Hypothalamus (tissue), 51 donors: ENCODE data around the gene RPL10.
A peak's percentile ranks its signal among the peaks of the same experiment; 100 is the strongest.

ENCODE experiments used
- DNase-seq, 51 donors: peaks; one replicate each; lab custom pipeline; 2025; lab: John Stamatoyannopoulos, UW

The RPL10 gene

DNA sequence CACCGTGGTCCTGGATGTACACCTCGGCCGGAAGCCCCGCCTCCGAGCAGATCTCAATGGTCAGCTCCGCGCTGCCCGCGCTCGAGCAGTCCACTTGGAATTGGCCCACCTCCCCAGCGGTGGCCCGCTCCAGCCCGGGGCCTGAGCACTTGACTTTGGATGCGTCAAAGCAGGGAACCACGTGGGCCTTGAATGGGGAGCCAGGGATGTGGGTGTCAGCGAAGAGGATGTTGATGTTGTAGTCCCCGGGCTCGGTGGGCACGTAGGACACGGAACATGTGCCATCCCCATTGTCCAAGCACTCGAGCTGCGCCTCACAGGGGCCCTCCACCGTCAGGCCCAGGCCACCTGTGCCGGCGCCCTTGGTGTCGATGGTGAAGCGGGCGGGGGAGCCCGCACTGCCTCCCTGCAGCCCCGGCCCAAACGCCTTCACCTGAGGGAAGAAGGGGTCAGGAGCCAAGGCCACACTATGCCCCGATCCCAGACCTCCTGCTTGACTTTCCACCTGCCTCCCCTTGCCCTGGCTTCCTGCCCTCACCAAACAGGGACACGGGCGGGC, 37.9 kb upstream of the RPL10 start:
- no peak for DNase-seq

DNA sequence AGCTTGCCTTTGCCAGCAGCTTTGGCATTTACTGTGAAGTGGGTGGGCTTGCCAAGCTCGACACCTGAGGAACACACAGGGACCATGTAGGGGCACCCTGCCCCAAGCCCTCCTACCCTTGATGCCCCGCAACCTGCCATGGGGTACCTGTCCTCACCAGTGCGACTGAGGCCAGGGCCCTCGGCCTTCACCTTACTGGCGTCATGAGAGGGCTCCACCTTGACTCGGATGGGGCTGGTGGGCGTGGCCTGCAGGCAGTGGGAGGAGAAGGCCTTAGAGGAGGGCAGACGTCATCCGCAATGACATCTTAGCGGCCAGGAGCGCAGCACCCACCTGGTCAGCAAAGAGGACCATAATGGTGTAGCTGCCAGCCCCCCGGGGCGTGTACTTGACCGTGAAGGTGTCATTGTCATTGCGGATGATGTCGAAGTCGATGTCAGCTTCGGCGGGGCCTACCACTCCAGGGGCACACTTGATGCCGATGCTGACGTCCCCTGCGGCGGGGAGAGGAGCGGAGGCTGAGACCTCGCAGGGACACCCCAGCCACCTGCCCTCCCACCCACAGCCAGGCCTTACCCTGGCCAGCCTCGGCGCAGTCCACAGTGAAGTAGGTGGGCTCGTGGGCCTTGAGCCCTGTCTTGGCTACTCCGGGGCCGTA, 36.0 kb upstream of the RPL10 start:
- no peak for DNase-seq

DNA sequence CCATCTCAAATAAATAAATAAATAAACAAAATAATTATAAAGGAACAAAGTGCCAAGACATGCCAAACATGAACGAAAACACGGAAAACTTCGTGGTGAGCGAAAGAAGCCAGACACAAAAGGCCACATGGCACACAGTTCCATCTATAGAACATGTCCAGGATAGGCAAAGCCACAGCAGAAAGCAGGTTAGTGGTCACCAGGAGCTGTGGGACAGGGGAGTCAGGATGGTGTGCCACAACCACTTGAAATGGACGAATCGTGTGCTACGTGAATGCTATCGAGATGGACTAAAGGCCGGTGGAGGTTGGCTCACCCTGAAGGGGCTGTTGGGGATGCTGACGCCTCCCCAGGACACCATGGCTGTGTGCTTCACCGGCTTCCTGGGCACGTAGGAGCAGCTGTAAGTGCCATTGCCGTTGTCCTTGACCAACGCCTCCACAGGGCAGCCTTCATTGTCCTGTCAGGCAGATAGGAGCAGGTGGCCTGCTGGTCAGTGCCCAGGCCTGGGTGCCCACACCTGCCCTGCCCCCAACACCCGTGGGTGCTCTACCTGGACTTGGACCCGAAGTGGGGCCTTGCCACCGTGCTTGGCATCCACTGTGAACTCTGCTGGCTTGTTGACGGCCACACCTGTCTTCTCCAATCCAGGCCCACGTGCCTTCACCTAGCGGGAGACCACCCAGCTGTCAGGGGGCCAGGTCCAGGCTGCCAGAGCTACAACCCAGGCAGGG, 34.3 kb upstream of the RPL10 start:
- no peak for DNase-seq

DNA sequence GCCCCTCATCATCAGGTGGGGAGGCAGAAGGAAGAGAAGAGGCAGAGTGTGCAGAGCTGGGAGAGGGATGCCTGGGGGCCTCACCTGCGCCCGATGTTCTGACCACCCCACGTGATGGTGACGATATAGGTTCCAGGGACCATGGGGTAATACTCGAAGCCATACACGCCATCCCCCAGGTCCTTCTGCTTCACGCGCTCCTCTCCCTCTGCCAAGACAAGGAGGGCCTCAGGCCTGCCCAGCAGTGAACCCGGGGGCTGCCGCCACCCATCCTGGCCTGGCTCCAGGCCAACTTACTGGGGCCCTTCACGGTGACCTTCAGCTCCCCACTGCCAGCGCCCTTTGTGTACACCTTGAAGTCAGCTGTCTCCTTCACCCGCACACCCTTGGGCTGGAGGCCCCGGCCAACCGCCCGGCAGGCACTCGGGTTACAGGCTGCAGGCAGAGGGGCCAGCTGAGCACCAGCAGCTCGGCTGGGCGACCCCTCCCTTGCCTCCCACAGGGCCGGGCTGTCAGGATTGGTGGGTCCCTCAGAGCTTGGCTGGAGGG, 33.1 kb upstream of the RPL10 start:
- no peak for DNase-seq

DNA sequence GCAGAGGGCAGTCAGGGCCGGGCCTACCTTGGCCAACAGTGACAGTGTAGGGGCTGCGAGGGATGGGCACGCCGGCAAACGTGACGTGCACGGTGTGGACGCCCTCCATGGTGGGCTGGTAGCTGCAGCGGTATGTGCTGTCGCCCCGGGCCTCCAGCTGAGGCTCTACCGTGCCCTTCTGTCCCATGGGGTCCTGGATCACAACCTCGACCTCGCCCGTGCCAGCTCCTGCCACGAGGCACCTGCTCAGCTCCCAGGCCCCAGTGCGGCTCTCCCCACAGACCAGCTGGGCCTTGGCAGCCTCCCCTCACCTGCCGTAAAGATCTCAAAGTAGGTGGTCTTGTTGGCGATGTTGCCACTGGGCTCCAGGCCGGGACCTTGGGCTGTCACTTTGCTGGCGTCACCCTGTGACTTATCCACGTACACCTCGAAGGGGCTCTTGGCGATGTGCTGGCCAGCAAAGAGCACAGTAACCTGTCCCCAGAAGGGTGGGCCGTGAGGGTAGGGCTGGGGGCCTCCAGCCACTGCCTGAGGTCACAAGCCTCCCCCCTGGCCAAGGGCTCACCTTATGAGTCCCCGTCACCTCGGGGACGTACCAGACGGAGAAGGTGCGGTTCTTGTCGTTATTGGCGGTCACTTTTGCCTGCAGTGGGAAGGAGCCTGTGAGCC, 32.0 kb upstream of the RPL10 start:
- peak in 1 of 51 donors; percentile 19 for DNase-seq

DNA sequence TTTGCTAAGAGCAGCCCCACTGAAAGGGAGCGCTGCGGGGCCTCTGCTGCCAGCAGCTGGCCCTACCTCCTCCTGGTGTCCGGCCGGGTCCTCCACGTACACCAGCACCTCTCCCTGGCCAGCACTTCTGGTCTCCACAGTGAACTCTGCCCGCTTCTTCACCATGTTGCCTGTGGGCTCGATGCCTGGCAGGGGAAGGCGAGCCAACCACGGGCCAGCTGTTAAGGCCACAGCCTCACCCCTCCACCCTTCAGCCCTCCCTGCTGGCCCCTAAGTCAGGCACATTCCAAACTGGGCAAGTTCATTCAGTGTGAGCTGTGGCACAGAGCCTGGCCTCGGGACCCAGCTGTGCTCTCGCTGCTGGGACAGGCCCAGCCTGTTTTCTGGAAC, 31.5 kb upstream of the RPL10 start:
- peak in 30 of 51 donors; percentile 4 to 64 (median 32) for DNase-seq

DNA sequence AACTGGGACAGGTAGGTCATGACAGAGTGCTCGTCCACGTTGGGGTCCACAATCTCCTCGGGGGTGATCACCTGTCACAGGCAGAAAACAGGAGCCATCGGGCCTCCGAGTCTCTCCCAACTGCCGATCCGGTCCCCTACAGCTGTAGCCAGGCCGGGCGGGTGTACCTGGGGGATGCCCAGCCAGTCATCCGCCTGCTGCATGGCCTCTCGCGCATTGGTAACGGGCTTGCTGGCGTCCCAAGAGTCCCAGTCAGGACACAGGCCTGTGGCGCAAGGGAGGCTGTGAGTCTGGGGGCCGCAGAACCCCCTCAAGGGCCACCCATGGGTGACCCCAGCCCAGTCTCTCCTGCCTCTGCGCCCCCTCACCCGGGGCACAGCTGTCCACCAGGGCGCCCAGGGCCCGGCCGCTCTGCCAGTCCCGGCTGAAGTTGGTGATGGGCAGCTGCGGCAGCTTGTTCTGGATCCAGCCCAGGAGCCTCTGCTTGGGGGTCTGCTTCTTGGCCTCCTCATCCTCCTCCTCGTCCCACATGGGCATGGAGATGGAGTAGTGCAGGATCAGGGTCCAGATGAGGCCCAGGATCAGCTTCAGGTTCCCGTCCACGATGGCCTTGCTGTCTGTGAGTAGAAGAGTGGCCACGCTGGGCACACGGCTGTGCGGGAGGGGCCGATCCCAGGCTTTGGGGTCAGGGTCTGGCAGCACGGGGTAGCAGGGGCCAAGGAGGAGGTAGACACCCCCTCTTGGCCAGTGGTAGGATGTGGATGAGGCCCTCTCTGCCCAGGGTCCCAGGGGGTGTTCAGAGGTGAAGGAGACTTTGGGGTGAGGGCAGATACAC, 30.5 kb upstream of the RPL10 start:
- DNase-seq: no peak

DNA sequence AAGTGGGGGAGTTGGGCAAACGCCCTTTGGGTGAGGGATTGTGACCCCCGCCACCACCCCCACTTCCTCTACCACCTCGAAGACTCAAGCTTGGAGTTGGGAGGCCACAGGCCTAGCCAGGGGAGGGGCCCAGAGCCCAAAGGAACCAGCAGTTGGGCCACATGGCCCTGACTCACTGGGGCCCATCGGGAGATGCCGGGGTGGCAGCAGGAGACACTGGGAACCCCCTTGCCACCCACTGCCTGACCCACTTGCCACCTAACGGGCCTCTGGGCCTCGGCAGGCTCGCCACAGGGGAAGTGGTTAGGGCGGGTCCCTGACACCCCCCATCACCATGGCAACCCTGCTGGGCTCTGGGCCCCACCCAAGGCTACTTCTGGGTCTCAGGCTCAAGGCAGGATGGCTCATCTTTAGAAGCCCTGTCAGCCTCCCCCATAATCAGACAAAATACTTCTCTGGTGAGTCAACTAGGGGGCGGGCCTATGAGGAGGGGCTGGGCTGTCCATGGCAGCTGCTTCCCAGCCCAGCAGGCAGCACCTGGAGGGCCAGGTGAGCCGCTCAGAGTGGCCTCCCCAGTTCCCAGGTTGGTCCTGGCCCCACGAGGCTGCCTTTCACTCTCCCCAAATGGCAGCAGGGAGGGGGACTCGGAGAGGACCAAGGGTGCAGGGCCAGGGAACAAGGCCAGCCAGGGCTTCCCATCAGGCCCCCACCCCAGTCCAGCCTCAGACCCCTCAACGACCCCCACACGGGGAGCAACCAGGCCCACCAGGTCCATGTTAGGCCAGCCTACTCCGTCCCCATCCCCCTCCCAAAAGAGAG, 29.3 kb upstream of the RPL10 start:
- DNase-seq: peak in 3 of 51 donors; percentile 21 to 34 (median 27)

DNA sequence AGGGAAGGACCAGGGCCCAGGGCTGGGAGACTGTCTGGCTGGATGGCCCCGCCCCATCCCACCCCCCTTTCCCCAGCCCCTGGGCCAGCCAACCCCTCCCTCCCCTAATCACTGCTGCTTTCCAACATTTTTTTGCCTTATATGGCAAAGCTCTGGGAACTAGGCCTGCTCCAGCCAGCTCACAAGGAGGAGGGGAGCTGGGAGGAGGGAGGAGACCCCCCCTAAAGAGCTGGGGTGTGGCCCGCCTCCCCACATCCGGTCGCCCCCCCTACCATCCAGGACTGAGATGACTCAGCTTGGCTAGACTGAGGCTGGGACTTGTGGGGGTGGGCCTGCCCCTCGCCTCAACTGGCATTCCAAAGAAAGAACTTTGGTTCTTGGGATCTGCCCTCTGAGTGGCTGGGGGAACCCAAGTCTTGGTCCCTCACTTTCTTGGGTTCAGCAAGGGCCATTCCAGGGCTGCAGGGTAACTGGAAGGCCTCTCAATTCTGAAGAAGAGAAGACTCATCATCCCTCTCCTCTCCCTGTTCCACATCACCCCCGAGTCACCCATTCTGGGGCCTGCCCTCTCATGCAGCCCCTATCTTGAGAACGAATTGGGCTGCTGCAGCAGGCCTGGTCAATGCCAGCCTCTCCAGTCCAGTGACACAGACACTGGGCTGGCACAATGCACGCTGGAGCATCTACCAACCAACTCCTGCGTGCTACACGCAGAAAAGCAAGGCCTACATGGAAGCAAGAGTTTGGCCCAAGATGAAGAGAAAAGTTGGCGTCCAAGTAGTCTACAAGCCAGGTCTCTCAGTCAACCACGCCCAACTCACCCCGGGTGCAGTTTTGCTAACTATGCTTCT, 28.5 kb upstream of the RPL10 start:
- peak in 34 of 51 donors; percentile 8 to 69 (median 28) for DNase-seq

DNA sequence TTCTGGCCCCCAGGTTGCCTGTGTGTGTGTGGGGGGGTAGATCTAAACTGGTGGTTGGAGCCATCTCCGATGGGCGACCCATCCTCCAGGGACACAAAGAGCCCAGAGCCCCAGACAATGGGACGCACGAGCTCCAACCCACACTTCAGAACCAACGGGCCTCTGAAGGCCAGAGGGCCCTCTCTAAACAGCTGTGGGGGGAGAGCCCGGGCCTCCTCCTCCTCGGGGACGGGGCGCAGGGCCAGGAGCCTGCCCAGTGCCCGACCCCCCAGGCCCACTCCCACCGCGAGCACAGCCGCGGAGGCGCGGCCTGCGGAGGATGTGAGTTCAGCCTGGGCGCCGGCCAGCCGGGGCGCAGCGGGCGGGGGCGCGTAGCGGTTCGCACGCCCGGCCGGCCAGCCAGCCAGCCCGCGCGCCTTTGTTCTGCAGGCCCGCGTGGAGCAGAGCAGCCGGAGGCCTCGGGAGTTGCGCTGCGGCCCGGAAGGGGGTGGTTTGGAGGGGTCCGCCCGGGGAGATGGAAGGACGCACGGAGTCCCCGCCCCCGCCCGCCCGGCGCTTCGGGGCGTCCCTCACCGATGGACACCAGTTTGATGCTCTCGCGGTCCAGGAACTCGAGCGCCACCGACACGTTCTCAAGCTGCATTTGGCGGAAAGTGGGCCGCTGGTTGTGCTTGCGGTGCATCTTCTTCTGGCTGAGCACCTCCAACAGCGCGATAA, 27.7 kb upstream of the RPL10 start:
- DNase-seq: peak in 6 of 51 donors; percentile 26 to 46 (median 35)

DNA sequence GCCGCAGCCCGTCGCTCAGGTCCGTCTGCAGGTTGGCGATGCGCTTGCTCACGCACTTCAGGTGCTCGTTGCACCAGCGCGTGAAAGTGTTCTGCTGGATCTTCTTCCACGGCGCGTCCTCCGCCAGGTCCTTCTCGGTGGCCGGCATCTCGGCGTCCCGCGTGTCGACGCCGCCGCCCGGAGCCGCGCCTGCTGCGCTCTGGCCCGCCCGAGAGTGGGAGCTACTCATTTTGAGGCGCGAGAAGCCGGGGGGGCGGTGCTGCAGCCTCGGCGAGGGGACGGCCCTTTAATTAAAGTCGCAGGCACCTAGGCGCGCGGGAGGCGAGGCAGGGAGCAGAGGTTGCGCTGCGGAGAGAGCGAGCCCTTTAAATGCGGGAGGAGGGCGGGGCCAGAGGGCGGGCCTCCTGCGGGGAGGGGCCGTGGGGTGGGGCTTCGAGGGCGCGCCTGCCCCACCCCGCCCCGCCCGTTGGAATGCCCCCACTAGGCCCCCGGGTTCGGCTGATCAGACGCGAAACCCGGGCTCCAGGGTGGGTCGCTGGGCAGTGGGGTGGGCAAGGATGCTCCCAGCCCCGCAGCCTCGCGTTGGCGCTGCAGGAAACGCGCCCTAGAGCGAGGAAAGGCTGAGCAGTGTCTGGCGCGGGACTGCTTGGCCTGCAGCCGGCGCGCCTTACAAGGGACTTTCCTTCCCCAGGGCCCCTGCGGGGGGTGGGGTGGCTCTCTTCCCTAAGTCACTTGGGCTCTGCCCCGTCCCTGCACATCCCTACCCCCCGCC, 27.0 kb upstream of the RPL10 start:
- DNase-seq: peak in 50 of 51 donors; percentile 10 to 92 (median 80)

DNA sequence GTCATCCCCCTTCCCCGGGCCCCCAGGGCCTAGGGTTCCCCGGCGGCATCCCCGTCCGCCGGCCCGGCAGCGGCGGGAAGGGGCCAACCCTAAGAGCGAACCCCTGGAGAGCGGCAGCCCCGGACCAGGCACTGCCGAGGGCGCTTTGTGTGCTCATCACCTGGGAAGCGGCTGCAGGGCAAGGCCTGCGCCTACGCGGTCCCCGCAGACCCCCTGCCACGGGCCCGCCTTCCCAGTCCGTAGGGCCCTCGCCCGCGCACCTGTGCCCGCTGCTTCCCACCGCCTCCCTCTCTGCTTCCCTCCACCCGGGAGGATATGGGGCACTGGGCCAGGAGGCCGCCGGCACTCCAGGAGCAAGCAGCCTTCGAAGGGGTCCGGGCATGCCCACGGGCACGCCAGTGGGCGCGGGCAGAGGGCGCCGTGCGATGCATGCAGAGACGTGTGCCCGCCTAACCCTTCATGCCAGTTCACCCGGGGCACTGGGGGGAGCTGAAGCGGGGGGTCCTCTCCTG, 26.3 kb upstream of the RPL10 start:
- DNase-seq: no peak

DNA sequence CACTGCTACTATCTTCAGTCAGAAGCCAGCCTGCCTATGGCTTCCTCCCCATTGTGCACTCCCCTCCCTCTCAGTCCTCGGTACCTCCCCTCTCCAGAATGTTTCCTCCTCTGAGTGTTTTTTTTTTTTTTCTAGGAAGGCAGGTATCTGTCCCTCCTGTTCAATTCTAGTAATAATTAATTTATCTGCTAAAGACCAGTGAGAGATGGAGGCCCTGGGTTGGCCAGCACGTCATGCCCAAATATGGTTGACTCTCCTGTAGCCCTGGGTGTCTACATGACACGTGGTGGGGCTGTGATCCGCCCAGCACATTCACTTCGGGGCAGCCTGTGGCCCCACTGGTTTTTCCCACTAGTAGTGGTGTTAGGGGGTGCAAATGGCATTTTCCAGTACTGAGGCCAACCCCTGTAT, 25.6 kb upstream of the RPL10 start:
- DNase-seq: no peak

DNA sequence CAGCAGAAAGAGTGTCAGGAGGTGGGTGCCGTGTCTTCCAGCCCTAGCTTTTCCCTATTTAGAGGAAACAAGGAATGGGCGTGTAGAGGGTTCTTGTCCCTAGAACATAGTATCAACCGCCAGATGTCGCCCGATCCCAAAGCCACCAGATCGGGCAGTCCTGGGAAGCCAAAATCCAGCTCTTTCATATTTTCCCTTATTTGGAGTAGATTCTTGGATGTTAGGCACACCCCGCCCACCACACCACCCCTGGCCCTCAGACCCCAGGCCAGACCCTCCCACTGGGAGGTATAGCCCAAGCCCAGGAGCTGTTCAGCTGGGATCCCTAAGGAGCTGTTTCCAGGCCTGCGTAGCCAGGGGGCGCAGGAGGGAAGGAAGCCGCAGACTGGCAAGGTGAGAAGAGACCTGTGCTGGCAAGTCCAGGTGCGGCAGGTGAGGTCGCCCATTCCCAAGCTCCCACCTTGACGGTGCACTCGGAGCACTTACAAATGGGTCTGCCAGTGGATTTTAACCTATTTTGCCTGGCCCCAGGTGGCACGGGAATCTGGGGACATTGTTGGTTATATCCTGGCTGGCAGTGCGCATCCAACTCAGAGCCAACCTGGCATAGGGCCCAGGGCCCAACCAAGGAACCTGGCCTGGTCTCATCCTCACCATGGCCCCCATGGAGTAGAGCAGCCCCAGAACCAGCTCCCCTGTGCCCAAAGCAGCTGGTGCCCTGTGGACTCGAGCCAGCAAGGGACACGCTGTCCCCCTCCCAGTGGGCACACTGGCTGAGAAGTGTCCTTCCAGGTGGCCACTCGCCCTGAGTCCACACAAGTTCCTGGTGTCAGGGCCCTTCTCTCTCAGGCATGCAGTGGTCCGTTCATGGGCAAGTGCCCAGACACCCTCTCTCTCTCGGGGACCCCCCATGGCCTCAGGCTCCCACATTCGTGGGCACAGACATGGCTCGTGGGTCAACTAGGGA, 24.6 kb upstream of the RPL10 start:
- peak in 29 of 51 donors; percentile 7 to 71 (median 30) for DNase-seq
